KMS-11 (cell line): Measurements from ENCODE around the gene STX19.

Experiments used
- H2AFZ ChIP-seq: fragments of 200-600 bp; sonication (generic); 2 replicates; pipeline ENCODE4 v1.6.1; 2016; ENCODE audit warnings: antibody characterized with exemption, mixed run types, low read depth
- H3K27ac ChIP-seq: fragments of 200-600 bp; sonication (generic); 2 replicates; pipeline ENCODE4 v1.6.1; 2016; ENCODE audit warnings: mild to moderate bottlenecking, mixed run types
- H3K27me3 ChIP-seq: fragments of 200-600 bp; sonication (generic); 2 replicates; pipeline ENCODE4 v1.6.1; 2017; ENCODE audit warnings: mild to moderate bottlenecking, low read depth, mixed run types, moderate library complexity; ENCODE audit not compliant: insufficient read depth
- H3K36me3 ChIP-seq: fragments of 200-600 bp; sonication (generic); 2 replicates; pipeline ENCODE4 v1.6.1; 2017; ENCODE audit warnings: mild to moderate bottlenecking, mixed run types; ENCODE audit not compliant: insufficient read depth
- H3K4me1 ChIP-seq: fragments of 200-600 bp; sonication (generic); 2 replicates; pipeline ENCODE4 v1.6.1; 2016; ENCODE audit warnings: mild to moderate bottlenecking, low read depth, mixed run types; ENCODE audit not compliant: poor library complexity, severe bottlenecking
- H3K4me2 ChIP-seq: fragments of 200-600 bp; sonication (generic); 2 replicates; pipeline ENCODE4 v1.7.0; 2016; ENCODE audit warnings: mild to moderate bottlenecking, mixed run types
- H3K4me3 ChIP-seq: fragments of 200-600 bp; sonication (generic); IDR thresholded peaks from 2 replicates; pipeline ENCODE4 v1.6.1; 2017; ENCODE audit warnings: low read depth, low read length, mixed read lengths; ENCODE audit not compliant: insufficient read depth
- H3K79me2 ChIP-seq: fragments of 200-600 bp; sonication (generic); 2 replicates; pipeline ENCODE4 v1.6.1; 2016; ENCODE audit warnings: low read depth, mixed run types; ENCODE audit not compliant: insufficient read depth
- H3K9ac ChIP-seq: fragments of 200-600 bp; sonication (generic); 2 replicates; pipeline ENCODE4 v1.6.1; 2016; ENCODE audit warnings: mild to moderate bottlenecking, mixed run types
- H4K20me1 ChIP-seq: fragments of 200-600 bp; sonication (generic); 2 replicates; pipeline ENCODE4 v1.6.1; 2016; ENCODE audit warnings: mild to moderate bottlenecking, mixed run types; ENCODE audit not compliant: insufficient read depth
- TF ChIP-seq, protein P1 (sequence below): fragments of 200-600 bp; sonication (generic); conservative IDR thresholded peaks from 2 replicates; pipeline ENCODE4 v1.6.1; 2017; ENCODE audit warnings: low read depth, mild to moderate bottlenecking, antibody characterized with exemption, low read length, moderate library complexity, mixed read lengths

Gene STX19

DNA sequence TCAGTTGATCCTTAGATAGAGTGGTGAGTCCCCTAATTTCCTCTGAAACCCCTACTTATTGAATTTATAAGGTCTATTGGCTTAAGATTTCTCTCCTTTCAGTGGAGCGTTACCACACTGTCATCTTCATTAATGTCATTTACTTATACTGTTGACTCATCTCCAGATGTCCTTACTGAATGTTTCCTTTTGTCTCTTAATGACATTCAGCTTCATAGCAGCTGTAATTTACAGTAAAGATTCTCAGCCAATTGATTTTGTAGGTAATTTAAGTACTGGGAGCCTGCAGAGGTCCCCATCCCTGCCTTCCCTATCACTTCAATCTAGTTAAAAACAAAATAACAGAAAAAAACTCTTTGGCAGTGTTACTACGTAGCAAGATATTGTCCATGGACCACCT lies 18.8 kb downstream of the STX19 start:
- Histone ChIP-seq H4K20me1 (no peaks in the 10 kb centered on the region), H3K4me3 (no peak overlapping the region), H3K9ac (no peak overlapping the region), H2AFZ (no peak overlapping the region), H3K4me2 (no peak overlapping the region), H3K27me3 (no peaks in the 10 kb centered on the region), H3K4me1 (peaks cover 2% of the 10 kb centered on the region), H3K27ac (no peak overlapping the region), H3K79me2 (no peaks in the 10 kb centered on the region), H3K36me3 (no peaks in the 10 kb centered on the region)
- TF ChIP-seq, protein P1, sequence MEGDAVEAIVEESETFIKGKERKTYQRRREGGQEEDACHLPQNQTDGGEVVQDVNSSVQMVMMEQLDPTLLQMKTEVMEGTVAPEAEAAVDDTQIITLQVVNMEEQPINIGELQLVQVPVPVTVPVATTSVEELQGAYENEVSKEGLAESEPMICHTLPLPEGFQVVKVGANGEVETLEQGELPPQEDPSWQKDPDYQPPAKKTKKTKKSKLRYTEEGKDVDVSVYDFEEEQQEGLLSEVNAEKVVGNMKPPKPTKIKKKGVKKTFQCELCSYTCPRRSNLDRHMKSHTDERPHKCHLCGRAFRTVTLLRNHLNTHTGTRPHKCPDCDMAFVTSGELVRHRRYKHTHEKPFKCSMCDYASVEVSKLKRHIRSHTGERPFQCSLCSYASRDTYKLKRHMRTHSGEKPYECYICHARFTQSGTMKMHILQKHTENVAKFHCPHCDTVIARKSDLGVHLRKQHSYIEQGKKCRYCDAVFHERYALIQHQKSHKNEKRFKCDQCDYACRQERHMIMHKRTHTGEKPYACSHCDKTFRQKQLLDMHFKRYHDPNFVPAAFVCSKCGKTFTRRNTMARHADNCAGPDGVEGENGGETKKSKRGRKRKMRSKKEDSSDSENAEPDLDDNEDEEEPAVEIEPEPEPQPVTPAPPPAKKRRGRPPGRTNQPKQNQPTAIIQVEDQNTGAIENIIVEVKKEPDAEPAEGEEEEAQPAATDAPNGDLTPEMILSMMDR: no peak

DNA sequence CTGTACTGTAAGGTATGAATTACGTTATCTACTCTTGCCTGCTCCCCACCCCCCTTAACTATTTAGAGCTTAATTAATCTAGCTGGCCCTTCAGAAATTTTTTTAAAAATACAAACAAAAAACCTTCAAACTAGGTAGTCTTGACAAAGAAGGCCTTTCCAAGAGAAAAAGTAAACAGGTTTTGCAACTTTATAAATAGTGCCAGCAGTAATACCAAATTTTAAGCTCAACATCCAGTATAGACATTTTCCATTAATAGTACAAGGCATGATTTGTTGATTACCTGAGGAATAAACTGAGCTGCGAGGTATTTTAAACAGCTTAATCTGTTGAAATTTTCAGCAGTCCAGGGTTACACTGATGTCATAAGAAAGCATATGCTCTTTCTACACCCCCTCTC lies 20.1 kb downstream of the STX19 start:
- H2AFZ ChIP-seq: no peak overlapping the region
- TF ChIP-seq, protein P1: no peak
- H3K79me2 ChIP-seq: no peaks in the 10 kb centered on the region
- H4K20me1 ChIP-seq: no peaks in the 10 kb centered on the region
- peaks cover 7% of the 10 kb centered on the region for H3K4me1 ChIP-seq
- H3K27me3 ChIP-seq: no peaks in the 10 kb centered on the region
- no peak overlapping the region for H3K4me2 ChIP-seq
- H3K9ac ChIP-seq: no peak overlapping the region
- no peak overlapping the region for H3K4me3 ChIP-seq
- H3K36me3 ChIP-seq: no peaks in the 10 kb centered on the region
- no peak overlapping the region for H3K27ac ChIP-seq

DNA sequence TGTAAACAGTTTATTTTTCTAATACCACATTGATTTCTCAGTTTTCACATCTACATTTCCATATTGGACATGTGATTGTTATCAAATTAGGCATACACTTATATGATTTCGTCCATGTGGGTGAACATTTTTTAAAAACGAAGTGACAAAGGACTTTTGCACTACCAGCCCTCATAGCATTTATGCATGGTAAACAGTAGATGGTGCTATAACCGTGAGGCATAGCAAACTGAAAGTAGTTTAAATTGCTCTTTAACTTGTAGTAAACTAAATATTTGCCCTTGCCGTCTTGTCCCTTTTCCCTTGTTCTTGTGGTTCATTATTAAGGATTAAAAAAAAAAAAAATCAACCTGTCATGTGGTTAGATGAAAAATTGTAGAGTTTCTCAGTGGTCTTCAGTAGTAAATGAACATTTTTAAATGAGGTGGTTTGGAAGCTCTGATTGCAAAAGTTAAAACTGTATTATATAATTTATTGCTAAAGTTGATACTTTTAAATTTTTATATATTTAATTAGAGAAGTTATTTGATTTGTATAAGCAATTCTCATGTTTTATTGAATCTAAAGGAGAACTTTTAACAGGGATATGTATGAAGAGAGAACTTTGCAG lies 24.0 kb downstream of the STX19 start:
- Histone ChIP-seq H3K27ac (no peak overlapping the region), H3K36me3 (no peaks in the 10 kb centered on the region), H3K4me2 (peak overlapping the region; percentile 55), H2AFZ (no peak overlapping the region), H3K79me2 (no peaks in the 10 kb centered on the region), H3K4me3 (no peak overlapping the region), H3K9ac (no peak overlapping the region), H3K4me1 (peaks cover 7% of the 10 kb centered on the region), H4K20me1 (no peaks in the 10 kb centered on the region), H3K27me3 (no peaks in the 10 kb centered on the region)
- TF ChIP-seq, protein P1: peak; percentile 67

DNA sequence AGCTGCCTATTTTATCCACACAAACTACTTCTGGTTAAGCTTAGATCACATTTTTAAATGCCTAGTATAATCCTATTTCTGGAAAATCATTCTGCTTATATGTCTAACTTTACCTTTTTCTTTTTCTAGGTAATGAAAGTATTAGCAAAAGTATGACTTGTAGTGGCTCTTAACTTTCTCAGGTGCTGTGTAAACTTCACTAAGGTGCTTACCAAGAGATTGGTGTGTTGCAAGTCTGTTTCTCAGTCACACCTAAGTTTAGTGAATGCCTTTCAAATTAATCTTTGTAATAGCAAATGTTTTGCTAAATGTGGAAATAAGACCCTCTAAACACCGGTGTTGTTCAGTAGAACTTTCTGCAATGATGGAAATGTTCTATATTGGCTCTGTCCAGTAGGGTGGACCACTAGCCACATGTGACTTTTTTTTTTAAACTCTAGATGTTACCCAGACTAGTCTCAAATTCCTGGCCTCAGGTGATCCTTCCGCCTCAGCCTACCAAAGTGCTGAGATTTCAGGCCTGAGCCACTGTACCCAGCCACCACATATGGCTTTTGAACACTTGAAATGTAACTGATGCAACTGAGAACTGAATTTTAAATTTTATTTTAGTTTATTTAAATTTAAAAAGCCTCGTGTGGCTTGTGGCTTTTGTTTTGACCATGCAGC lies 26.4 kb downstream of the STX19 start:
- Histone ChIP-seq H3K27me3 (no peaks in the 10 kb centered on the region), H3K36me3 (no peaks in the 10 kb centered on the region), H3K27ac (no peak overlapping the region), H3K4me1 (peaks cover 7% of the 10 kb centered on the region), H3K79me2 (no peaks in the 10 kb centered on the region), H3K4me2 (no peak overlapping the region), H2AFZ (no peak overlapping the region), H4K20me1 (no peaks in the 10 kb centered on the region), H3K9ac (no peak overlapping the region), H3K4me3 (no peak overlapping the region)
- TF ChIP-seq, protein P1: no peak
